T47D (cell line): ENCODE data around the gene IGF1R.
A peak's percentile ranks its signal among the peaks of the same experiment; 100 is the strongest.
"Not testable (repeated sequence)": the region's sequence is repeated elsewhere in the genome, so short reads cannot be mapped to it uniquely, and the experiment has no call there.

Experiments used
- DNase-seq, 2 experiments: peaks; one replicate each; pipeline versions ENCODE4 v3.0.0 to v3.0.0-alpha.2; 2011 to 2012; ENCODE audit warnings: low read depth in 1 of 2, low spot score in 1 of 2
- JUND ChIP-seq: IDR thresholded peaks from 2 replicates; pipeline ENCODE4 v1.6.1; 2012; ENCODE audit warnings: low read depth
- in situ Hi-C: cut with HindIII; loops from 2 replicates; pipeline ENCODE4 v1.10.0; 2016; ENCODE audit warnings: low sequenced_read_pairs, low pct_unique_long_range_greater_than_20kb

Gene IGF1R

GRCh38 chr15:98957655-98958054 lies 309.3 kb downstream of the IGF1R start:
- no peak for DNase-seq
- in situ Hi-C loops, result no loop called here
- no peak for TF ChIP-seq JUND

GRCh38 chr15:98958076-98958475 lies 309.7 kb downstream of the IGF1R start:
- in situ Hi-C loops, result no loop called here
- DNase-seq, result no peak
- TF ChIP-seq JUND, result no peak

GRCh38 chr15:98958918-98959639 lies 310.7 kb downstream of the IGF1R start:
- TF ChIP-seq JUND, result no peak
- no peak for DNase-seq
- in situ Hi-C loops, result no loop called here

GRCh38 chr15:98959640-98960007 lies 311.3 kb downstream of the IGF1R start:
- no peak for TF ChIP-seq JUND
- DNase-seq, result no peak
- in situ Hi-C loops, result no loop called here

- DNase-seq, result no peak
- TF ChIP-seq JUND, result no peak
- in situ Hi-C loops, result no loop called here
These were observed 312.3 kb downstream of the IGF1R start for GRCh38 chr15:98960555-98961050.

GRCh38 chr15:98963444-98963843 lies 315.1 kb downstream of the IGF1R start:
- TF ChIP-seq JUND, result no peak

GRCh38 chr15:98964466-98965133 lies 316.3 kb downstream of the IGF1R start:
- in situ Hi-C loops, result no loop called here
- no peak for DNase-seq
- no peak for TF ChIP-seq JUND

More at GRCh38 chr15:98963444-98963843, 315.1 kb downstream of the IGF1R start:
- in situ Hi-C loops, result no loop called here
- no peak for DNase-seq

GRCh38 chr15:98965134-98965491 lies 316.8 kb downstream of the IGF1R start:
- DNase-seq, in situ Hi-C loops: not testable (repeated sequence)

GRCh38 chr15:98965597-98965996 lies 317.3 kb downstream of the IGF1R start:
- in situ Hi-C loops, result no loop called here
- no peak for TF ChIP-seq JUND
- no peak for DNase-seq

GRCh38 chr15:98966091-98966787 lies 317.9 kb downstream of the IGF1R start:
- no peak for TF ChIP-seq JUND
- DNase-seq, result peak in 1 of 2 experiments; percentile 49
- in situ Hi-C loops, result no loop called here

GRCh38 chr15:98967096-98967495 lies 318.8 kb downstream of the IGF1R start:
- in situ Hi-C loops, result no loop called here
- no peak for TF ChIP-seq JUND
- DNase-seq, result no peak

- in situ Hi-C loops, result no loop called here
- no peak for TF ChIP-seq JUND
- no peak for DNase-seq
These were observed 319.6 kb downstream of the IGF1R start for GRCh38 chr15:98967916-98968315.

- in situ Hi-C loops, result no loop called here
- DNase-seq, result no peak
- no peak for TF ChIP-seq JUND
These were observed 320.2 kb downstream of the IGF1R start for GRCh38 chr15:98968576-98968975.
